ENCODE measurements around the gene DNAJB7.

DNA sequence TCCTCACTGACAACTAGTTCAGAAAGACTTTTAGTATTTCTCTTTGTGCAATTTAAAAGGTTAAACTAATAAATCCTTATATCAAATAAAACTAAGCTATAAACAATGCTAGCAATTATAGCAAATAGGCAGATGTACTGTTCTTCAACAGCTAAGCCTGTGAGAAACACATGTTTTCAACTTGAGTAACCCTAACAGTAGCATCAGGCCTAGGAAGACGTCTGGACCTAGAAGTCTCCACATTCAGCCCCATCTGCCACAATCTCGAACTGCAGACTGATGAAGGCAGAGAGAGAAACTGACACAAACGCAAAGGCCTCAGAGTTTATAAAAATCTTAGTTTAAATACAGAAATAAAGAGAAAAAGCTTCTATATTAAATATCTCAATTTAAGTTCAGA, 8.0 kb downstream of the DNAJB7 start:
- TF ChIP-seq, protein P1, sequence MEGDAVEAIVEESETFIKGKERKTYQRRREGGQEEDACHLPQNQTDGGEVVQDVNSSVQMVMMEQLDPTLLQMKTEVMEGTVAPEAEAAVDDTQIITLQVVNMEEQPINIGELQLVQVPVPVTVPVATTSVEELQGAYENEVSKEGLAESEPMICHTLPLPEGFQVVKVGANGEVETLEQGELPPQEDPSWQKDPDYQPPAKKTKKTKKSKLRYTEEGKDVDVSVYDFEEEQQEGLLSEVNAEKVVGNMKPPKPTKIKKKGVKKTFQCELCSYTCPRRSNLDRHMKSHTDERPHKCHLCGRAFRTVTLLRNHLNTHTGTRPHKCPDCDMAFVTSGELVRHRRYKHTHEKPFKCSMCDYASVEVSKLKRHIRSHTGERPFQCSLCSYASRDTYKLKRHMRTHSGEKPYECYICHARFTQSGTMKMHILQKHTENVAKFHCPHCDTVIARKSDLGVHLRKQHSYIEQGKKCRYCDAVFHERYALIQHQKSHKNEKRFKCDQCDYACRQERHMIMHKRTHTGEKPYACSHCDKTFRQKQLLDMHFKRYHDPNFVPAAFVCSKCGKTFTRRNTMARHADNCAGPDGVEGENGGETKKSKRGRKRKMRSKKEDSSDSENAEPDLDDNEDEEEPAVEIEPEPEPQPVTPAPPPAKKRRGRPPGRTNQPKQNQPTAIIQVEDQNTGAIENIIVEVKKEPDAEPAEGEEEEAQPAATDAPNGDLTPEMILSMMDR (IDR thresholded peaks at IDR 0.05; ENCODE audit: low read depth, low read length), result no peak
- TF ChIP-seq EZH2phosphoT487 (IDR thresholded peaks at IDR 0.05; ENCODE audit: low read depth), result no peak

All from OCI-LY3 (cell line).